Peyer's patch (tissue), 4 donors: ENCODE results near the gene ANKRD17.

Experiments
- POLR2A ChIP-seq, 2 donors: fragments of 450-650 bp; IDR thresholded peaks; one replicate each; pipeline ENCODE4 v1.5.1; 2017; ENCODE audit warnings: antibody characterized with exemption in 2 of 2, mild to moderate bottlenecking in 2 of 2, moderate library complexity in 2 of 2
- TF ChIP-seq, protein P1 (sequence below), 6 experiments: fragments of 450-650 bp in 4 of 6; fragments of 200-600 bp in 2 of 6; sonication (generic) in 1 of 6; IDR thresholded peaks; one replicate each; pipeline ENCODE4 v1.5.1; 2017 to 2019; ENCODE audit warnings: antibody characterized with exemption in 6 of 6, mild to moderate bottlenecking in 3 of 6, moderate library complexity in 1 of 6

DNA sequence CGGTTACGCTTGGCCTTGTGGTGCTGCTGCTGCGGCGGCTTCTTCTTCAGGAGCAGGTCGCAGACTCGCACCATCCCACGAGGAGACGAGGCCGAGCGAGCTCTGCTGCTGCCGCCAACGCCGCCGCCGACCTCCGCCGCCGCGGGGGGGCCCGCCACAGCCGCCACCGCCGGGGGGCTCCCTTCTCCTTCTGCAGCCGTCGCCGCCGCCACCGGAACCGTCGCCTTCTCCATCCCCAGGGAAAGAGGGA, 237 bp downstream of the ANKRD17 start:
- TF ChIP-seq, protein P1, sequence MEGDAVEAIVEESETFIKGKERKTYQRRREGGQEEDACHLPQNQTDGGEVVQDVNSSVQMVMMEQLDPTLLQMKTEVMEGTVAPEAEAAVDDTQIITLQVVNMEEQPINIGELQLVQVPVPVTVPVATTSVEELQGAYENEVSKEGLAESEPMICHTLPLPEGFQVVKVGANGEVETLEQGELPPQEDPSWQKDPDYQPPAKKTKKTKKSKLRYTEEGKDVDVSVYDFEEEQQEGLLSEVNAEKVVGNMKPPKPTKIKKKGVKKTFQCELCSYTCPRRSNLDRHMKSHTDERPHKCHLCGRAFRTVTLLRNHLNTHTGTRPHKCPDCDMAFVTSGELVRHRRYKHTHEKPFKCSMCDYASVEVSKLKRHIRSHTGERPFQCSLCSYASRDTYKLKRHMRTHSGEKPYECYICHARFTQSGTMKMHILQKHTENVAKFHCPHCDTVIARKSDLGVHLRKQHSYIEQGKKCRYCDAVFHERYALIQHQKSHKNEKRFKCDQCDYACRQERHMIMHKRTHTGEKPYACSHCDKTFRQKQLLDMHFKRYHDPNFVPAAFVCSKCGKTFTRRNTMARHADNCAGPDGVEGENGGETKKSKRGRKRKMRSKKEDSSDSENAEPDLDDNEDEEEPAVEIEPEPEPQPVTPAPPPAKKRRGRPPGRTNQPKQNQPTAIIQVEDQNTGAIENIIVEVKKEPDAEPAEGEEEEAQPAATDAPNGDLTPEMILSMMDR (IDR thresholded peaks at IDR 0.05), result peak in 4 of 6 experiments; percentile 1 to 22 (median 16)
- no peak for TF ChIP-seq POLR2A (IDR thresholded peaks at IDR 0.05)
